ENCODE measurements around the gene UBXN6. TPM values are rescaled to one million over a fixed set of nuclear protein-coding genes. Genes with fewer than 3 reads are reported as not detected.
A peak's percentile ranks its signal among the peaks of the same experiment; 100 is the strongest.

UBXN6 gene
- total and polyA plus RNA-seq, 2 of the 8 experiments (the other 6 are each of a cell fraction or from before 2014, with no cell fraction given) = 28.0 to 43.8 TPM

DNA sequence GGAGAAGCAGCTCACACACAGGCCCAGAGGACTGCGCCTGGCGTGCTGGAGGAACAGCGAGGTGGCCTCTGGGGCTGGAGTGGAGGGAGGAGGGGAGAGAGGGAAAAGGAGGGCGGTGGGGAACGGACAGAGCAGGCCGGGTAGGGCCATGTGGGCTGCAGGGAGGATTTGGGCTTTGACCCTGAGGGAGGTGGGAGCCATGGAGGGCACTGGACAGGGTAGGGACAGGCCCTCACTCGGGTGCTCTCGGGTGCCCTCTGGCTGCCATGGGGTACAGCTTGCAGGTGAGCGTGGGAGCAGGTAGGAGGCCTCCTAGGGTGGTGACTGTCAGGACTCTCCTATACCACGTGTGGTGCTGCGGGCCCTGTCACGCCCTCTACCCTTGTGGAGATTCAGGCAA is 37.9 kb upstream of the UBXN6 start:
- Histone ChIP-seq H3K4me1 (replicated peaks in 1 of 4; ENCODE audit: control insufficient read depth in 3 of 4, insufficient read depth in 4 of 4, low read length in 3 of 4) (no peaks in the 10 kb centered on the region), H3K4ac (replicated peaks; ENCODE audit: insufficient read length, low read depth, low read length) (no peak overlapping the region), H2BK15ac (ENCODE audit: low read length) (no peak overlapping the region), H4K5ac (ENCODE audit: insufficient read length, low read depth, low read length) (no peak overlapping the region), H3K18ac (ENCODE audit: extremely low read depth, low read length) (no peak overlapping the region), H3K79me1 (ENCODE audit: low read depth, low read length) (peaks cover 6% of the 10 kb centered on the region), H4K91ac (replicated peaks; ENCODE audit: insufficient read length, low read length) (no peak overlapping the region), H3K4me2 (ENCODE audit: insufficient read depth in 1 of 2, low read depth in 2 of 2, low read length in 2 of 2) (no peak overlapping the region), H4K8ac (ENCODE audit: extremely low read depth, insufficient read depth, low read length) (no peak overlapping the region), H2BK120ac (replicated peaks; ENCODE audit: low read depth, low read length) (no peak overlapping the region), H3K4me3 (ENCODE audit: extremely low read depth in 1 of 4, insufficient read depth in 2 of 4, low read depth in 3 of 4, low read length in 4 of 4) (no peak overlapping the region), H3K79me2 (ENCODE audit: control insufficient read depth in 1 of 2, insufficient read depth in 2 of 2, low read length in 2 of 2) (0 out of 4 replicates have a peak, but pooled peaks cover 0 to 3% of the 10 kb centered on the region in 2 experiments), H4K20me1 (replicated peaks in 1 of 2; ENCODE audit: control insufficient read depth in 1 of 2, insufficient read depth in 2 of 2, low read length in 2 of 2) (peaks cover 5 to 17% of the 10 kb centered on the region in 2 experiments), H3K56ac (replicated peaks; ENCODE audit: insufficient read length, low read depth, low read length) (no peak overlapping the region), H2AFZ (ENCODE audit: low read length) (no peak overlapping the region), H3K27me3 (replicated peaks in 1 of 4; ENCODE audit: control insufficient read depth in 3 of 4, extremely low read depth in 1 of 4, insufficient read depth in 3 of 4, low read length in 3 of 4) (no peaks in the 10 kb centered on the region; a peak in 1 of 7 replicates), H3K9me3 (ENCODE audit: insufficient read depth in 2 of 2, low read depth in 1 of 2, low read length in 1 of 2) (no peaks in the 10 kb centered on the region), H2BK20ac (ENCODE audit: low read length) (no peak overlapping the region), H3K23ac (ENCODE audit: insufficient read length) (no peak overlapping the region), H2AK5ac (ENCODE audit: low read depth, low read length) (no peak overlapping the region), H3K14ac (ENCODE audit: insufficient read length) (no peak overlapping the region), H2BK5ac (ENCODE audit: low read depth, low read length) (no peak overlapping the region), H3K23me2 (ENCODE audit: low read depth, low read length) (peaks cover 10% of the 10 kb centered on the region; the same call in 1 of the 2 replicates), H3K27ac (ENCODE audit: low read depth, low read length) (no peak overlapping the region), H3K36me3 (ENCODE audit: control insufficient read depth in 2 of 4, insufficient read depth in 4 of 4, low read length in 3 of 4) (peaks cover 12 to 69% (median 53%) of the 10 kb centered on the region in 4 experiments), H2BK12ac (ENCODE audit: low read depth, low read length) (no peak overlapping the region), H3K9ac (replicated peaks in 1 of 4; ENCODE audit: extremely low read depth in 1 of 4, low read depth in 3 of 4, low read length in 3 of 4) (no peak overlapping the region)
- POLR2A ChIA-PET (ENCODE audit: partially characterized antibody) = interaction anchor here (1.4 to 3.8 kb wide), 3 partner anchors 9 to 21 kb away, joined by 4 to 19 read pairs (median 8); no protein-coding TSS in a partner anchor
- CTCF ChIA-PET (ENCODE audit: partially characterized antibody) = interaction anchor here (0.7 to 2.7 kb wide), 2 partner anchors 9 to 29 kb away, joined by 4 to 13 read pairs; no protein-coding TSS in a partner anchor
- DNase-seq (ENCODE audit: low read depth in 1 of 2, low spot score in 2 of 2) = peak in 1 of 2 experiments; percentile 56
- FAIRE-seq = no peak
- 93% methylated on average over 9 of the region's 12 CpGs; no CpG with 5 or more reads in 1 of the 2 experiments for WGBS, 2 experiments (ENCODE audit: extremely low coverage in 1 of 2, insufficient coverage in 1 of 2, insufficient read length in 1 of 2, insufficient replicate concordance in 2 of 2, low coverage in 1 of 2, low lambda C conversion rate in 2 of 2, missing lambda C conversion rate in 1 of 2)
- TF ChIP-seq TBP (IDR thresholded peaks at IDR 0.05; ENCODE audit: low read depth, low read length) (no peak), HDAC2 (IDR thresholded peaks at IDR 0.05; ENCODE audit: borderline replicate concordance in 1 of 2, low read depth in 2 of 2, low read length in 2 of 2) (no peak), POLR2A (IDR thresholded peaks at IDR 0.05; ENCODE audit: control extremely low read depth in 1 of 2, low read depth in 2 of 2, low read length in 2 of 2) (no peak), RAD21 (IDR thresholded peaks at IDR 0.05 in 1 of 2, conservative IDR thresholded peaks at IDR 0.05 in 1 of 2; ENCODE audit: low read depth in 2 of 2, low read length in 2 of 2) (peak; percentile 5 to 20; a peak in 1 of 4 replicates), NRF1 (IDR thresholded peaks at IDR 0.05; ENCODE audit: low read depth, low read length) (no peak), KDM1A (IDR thresholded peaks at IDR 0.05; ENCODE audit: borderline replicate concordance, low read length) (peak; percentile 25; the same call in 1 of the 2 replicates), FOSL1 (IDR thresholded peaks at IDR 0.05; ENCODE audit: insufficient read depth, low read depth, low read length) (no peak), RNF2 (IDR thresholded peaks at IDR 0.05; ENCODE audit: borderline replicate concordance, low read depth, low read length, missing control alignments, poor library complexity, severe bottlenecking) (no peak), NANOG (IDR thresholded peaks at IDR 0.05; ENCODE audit: insufficient read depth, low read depth, low read length, poor library complexity, severe bottlenecking) (no peak), SIN3A (conservative IDR thresholded peaks at IDR 0.05 in 1 of 2, IDR thresholded peaks at IDR 0.05 in 1 of 2; ENCODE audit: low read depth in 1 of 2, low read length in 2 of 2) (no peak)
- TF ChIP-seq, protein P1, sequence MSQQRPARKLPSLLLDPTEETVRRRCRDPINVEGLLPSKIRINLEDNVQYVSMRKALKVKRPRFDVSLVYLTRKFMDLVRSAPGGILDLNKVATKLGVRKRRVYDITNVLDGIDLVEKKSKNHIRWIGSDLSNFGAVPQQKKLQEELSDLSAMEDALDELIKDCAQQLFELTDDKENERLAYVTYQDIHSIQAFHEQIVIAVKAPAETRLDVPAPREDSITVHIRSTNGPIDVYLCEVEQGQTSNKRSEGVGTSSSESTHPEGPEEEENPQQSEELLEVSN (IDR thresholded peaks at IDR 0.05) = no peak
